ENCODE data around the gene ADIRF.

ADIRF gene

GRCh38 chr10:86965986-86966654, 2.2 kb upstream of the ADIRF start:
- Histone ChIP-seq H3K4me3 (IDR thresholded peaks at IDR 0.05; ENCODE audit: insufficient read depth, low read depth, low read length) (no peak overlapping the region), H3K4me2 (no peak overlapping the region), H2AFZ (ENCODE audit: low read depth) (peak overlapping the region; percentile 49; the same call in 1 of the 2 replicates), H3K36me3 (ENCODE audit: insufficient read depth) (no peaks in the 10 kb centered on the region), H3K9ac (no peak overlapping the region), H3K27ac (no peak overlapping the region), H3K27me3 (ENCODE audit: insufficient read depth, low read depth) (no peaks in the 10 kb centered on the region), H3K4me1 (ENCODE audit: low read depth, poor library complexity, severe bottlenecking) (no peaks in the 10 kb centered on the region), H4K20me1 (ENCODE audit: insufficient read depth) (no peaks in the 10 kb centered on the region), H3K79me2 (ENCODE audit: insufficient read depth, low read depth) (no peaks in the 10 kb centered on the region)
- no peak for TF ChIP-seq CTCF (conservative IDR thresholded peaks at IDR 0.05; ENCODE audit: low read depth, low read length)

GRCh38 chr10:86967481-86967941, 771 bp upstream of the ADIRF start:
- Histone ChIP-seq H3K27ac (no peak overlapping the region), H3K4me3 (IDR thresholded peaks at IDR 0.05; ENCODE audit: insufficient read depth, low read depth, low read length) (no peak overlapping the region), H3K4me2 (no peak overlapping the region), H3K4me1 (ENCODE audit: low read depth, poor library complexity, severe bottlenecking) (no peaks in the 10 kb centered on the region), H3K9ac (no peak overlapping the region), H3K36me3 (ENCODE audit: insufficient read depth) (no peaks in the 10 kb centered on the region), H4K20me1 (ENCODE audit: insufficient read depth) (no peaks in the 10 kb centered on the region), H3K27me3 (ENCODE audit: insufficient read depth, low read depth) (no peaks in the 10 kb centered on the region), H2AFZ (ENCODE audit: low read depth) (no peak overlapping the region), H3K79me2 (ENCODE audit: insufficient read depth, low read depth) (no peaks in the 10 kb centered on the region)
- no peak for TF ChIP-seq CTCF (conservative IDR thresholded peaks at IDR 0.05; ENCODE audit: low read depth, low read length)

- no peak overlapping the region for H3K9ac ChIP-seq
- no peak overlapping the region for H3K4me3 ChIP-seq (IDR thresholded peaks at IDR 0.05; ENCODE audit: insufficient read depth, low read depth, low read length)
Measured at GRCh38 chr10:86968994-86969355, 693 bp downstream of the ADIRF start.

GRCh38 chr10:86969421-86970041, 1.2 kb downstream of the ADIRF start:
- H3K79me2 ChIP-seq (ENCODE audit: insufficient read depth, low read depth): no peaks in the 10 kb centered on the region
- H3K9ac ChIP-seq: no peak overlapping the region
- no peaks in the 10 kb centered on the region for H3K27me3 ChIP-seq (ENCODE audit: insufficient read depth, low read depth)
- no peak overlapping the region for H3K4me2 ChIP-seq
- TF ChIP-seq CTCF (conservative IDR thresholded peaks at IDR 0.05; ENCODE audit: low read depth, low read length): no peak
- H4K20me1 ChIP-seq (ENCODE audit: insufficient read depth): no peaks in the 10 kb centered on the region
- H2AFZ ChIP-seq (ENCODE audit: low read depth): no peak overlapping the region
- no peaks in the 10 kb centered on the region for H3K36me3 ChIP-seq (ENCODE audit: insufficient read depth)
- no peaks in the 10 kb centered on the region for H3K4me1 ChIP-seq (ENCODE audit: low read depth, poor library complexity, severe bottlenecking)
- no peak overlapping the region for H3K27ac ChIP-seq
- H3K4me3 ChIP-seq (IDR thresholded peaks at IDR 0.05; ENCODE audit: insufficient read depth, low read depth, low read length): no peak overlapping the region

More at GRCh38 chr10:86968994-86969355, 693 bp downstream of the ADIRF start:
- TF ChIP-seq CTCF (conservative IDR thresholded peaks at IDR 0.05; ENCODE audit: low read depth, low read length): no peak
- H4K20me1 ChIP-seq (ENCODE audit: insufficient read depth): no peaks in the 10 kb centered on the region
- H3K79me2 ChIP-seq (ENCODE audit: insufficient read depth, low read depth): no peaks in the 10 kb centered on the region
- H3K27ac ChIP-seq: no peak overlapping the region
- H3K27me3 ChIP-seq (ENCODE audit: insufficient read depth, low read depth): no peaks in the 10 kb centered on the region
- H3K36me3 ChIP-seq (ENCODE audit: insufficient read depth): no peaks in the 10 kb centered on the region
- H2AFZ ChIP-seq (ENCODE audit: low read depth): no peak overlapping the region
- H3K4me2 ChIP-seq: no peak overlapping the region
- no peaks in the 10 kb centered on the region for H3K4me1 ChIP-seq (ENCODE audit: low read depth, poor library complexity, severe bottlenecking)

All from KMS-11 (cell line).